Stimulated activated CD4-positive, alpha-beta T cell treated with anti-CD3 and anti-CD28 coated beads, Interleukin-1b, Interleukin-23, amount 100 ng/mL, for 24 hours (primary cell): ENCODE measurements around the gene GPR18.
"Not testable (repeated sequence)": the region's sequence is repeated elsewhere in the genome, so short reads cannot be mapped to it uniquely, and the experiment has no call there.

Experiments used
- DNase-seq, 4 experiments: peaks; one replicate each; pipeline ENCODE4 v3.0.0-alpha.2; 2020; ENCODE audit warnings: low read depth in 4 of 4, low spot score in 1 of 4

GPR18 gene

DNA sequence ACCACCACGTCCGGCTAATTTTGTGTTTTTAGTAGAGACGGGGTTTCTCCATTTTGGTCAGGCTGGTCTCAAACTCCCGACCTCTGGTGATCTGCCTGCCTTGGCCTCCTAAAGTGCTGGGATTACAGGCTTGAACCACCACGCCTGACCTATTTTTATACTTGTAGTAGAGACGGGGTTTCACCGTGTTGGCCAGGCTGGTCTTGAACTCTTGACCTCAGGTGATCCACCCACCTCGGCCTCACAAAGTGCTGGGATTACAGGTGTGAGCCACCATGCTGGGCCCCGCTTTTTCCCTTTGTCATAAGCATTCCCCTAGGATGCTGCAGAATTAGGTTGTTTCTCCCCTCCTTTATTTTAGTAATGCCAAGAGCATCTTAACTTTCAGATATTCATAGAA is 47.6 kb downstream of the GPR18 start:
- DNase-seq = not testable (repeated sequence)

DNA sequence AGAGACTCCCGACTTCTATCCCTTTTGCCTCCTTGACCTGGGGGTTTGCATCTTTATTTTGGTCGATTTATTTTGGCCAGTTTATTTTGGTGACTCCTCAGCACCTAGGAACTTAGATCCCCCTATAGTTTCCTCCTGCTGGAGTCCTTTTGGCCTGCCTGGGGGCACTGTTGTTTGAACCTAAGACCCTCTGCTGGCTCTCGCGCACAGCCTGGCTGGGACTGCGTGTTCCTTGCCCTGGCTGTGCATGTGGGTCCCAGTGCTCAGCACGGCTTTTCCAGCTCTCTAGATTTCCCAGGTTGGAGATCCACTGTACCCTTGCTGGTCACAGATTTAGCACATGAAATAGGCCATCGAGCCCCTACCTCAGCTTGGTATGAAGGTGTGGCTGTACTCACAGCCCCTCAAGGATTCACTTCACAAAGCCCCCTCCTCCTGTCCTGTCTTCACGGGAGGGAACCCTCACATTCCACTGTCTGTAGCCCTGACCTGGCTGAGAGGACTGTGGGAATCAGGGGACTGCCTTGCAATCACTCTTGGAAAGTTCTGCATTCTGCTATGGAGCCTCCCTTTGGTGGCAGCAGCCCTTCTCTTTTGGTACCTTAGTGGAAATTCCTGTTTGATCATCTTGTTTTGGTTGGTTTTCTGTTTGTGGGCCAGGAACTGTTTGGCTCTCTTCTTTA is 49.2 kb downstream of the GPR18 start:
- no peak for DNase-seq

DNA sequence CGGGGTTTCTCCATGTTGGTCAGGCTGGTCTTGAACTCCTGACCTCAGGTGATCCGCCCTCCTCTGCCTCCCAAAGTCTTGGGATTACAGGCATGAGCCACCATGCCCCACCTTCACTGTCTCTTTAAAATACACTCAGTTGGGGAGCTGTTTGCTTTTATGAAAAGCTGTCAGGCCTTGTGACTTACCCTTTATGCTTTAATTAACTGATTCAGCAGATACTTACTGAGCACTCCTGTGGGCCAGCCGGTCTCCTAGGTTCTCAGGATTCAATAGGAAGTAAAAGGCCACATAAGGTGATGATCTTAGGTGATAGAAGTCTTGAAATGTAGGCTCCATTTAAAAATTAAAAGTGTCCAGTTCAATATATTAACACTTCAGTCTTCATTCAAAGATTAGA is 50.0 kb downstream of the GPR18 start:
- DNase-seq = no peak

DNA sequence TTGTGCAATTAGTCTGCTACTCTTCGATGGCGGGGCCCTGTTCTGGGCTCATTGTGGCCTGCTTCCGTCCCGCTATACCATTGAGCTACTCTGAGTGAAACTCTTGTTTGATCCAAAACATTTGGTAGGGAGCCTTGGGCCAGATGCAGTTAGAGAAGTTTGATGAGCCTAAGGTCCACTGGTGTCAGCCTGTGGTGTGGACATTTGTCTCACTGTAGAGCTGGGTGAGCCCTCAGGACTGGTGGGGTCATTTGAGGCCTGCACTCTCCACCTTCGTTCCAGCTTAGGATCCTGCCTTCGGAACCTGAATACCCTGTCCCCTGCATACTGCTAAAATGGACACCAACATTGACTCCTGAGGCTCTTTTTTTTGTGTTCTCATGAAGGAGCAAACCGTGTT is 50.7 kb downstream of the GPR18 start:
- no peak for DNase-seq

DNA sequence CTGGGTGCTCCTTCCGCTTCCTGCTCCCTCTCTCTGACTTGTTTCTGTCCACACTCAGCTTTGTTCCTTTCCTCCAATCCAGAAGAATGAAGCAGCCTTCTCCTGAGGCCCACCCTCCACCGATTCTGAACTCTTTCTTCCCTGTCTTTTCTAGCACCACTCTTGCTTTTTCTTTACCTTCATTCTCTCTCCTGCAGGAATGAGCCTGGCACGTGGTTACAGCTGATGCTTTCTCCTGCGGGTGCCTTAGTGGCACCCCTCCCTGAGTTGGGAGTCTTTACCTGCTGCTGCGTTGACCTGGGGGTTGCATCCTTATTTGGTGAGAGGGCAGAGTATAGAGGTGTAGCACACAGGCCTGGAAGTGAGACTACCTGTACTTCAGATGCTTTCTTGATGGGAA is 51.3 kb downstream of the GPR18 start:
- no peak for DNase-seq

DNA sequence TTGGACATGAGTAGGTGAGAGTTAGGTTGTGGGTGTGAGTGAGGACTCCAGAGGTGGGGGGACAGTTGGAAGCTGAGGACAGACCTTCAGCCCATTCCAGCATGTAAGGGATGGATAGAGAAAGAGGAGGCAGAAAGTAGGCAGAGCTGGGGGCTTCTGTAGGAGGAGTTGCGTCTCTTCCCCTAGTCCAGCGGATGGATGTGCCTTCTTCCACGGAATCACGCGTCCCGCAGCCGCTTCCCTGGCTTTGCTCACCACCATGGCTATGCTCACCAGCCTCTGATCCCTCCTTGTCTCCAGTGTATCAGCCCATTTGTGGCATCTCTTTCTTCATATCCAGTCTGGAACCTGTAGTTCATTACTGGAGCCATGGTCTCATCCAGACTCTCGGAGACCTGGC is 52.0 kb downstream of the GPR18 start:
- no peak for DNase-seq

DNA sequence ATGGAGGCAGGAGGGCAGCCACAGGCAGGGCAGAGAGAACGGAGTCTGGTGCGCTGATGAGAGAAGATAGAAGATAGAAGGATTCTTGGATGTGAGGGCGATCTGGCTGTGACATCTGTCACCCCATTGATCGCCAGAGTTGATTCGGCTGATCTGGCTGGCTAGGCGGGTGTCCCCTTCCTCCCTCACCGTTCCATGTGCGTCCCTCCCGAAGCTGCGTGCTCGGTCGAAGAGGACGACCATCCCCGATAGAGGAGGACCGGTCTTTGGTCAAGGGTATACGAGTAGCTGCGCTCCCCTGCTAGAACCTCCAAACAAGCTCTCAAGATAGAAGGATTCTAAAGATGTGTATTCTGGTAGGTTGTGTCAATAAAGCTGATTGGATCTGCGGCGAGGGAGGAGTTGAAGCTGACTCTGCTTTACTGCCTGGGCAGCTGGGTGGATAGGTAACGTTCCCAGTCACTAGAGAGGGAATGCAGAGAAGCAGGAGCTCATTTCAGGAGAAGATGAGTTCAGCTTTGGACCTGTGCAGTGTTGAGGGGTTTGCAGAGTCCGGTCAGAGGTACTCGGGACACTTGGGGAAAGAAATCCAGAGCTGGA is 52.5 kb downstream of the GPR18 start:
- DNase-seq = no peak
